GM18511 (cell line): ENCODE measurements around the gene SYT17.

Experiments
- ATAC-seq: cut with Tn5 transposase; IDR thresholded peaks from one replicate; pipeline ENCODE4 v1.9.1; 2021; ENCODE audit warnings: mild to moderate bottlenecking, moderate library complexity; ENCODE audit not compliant: unreplicated experiment

Gene SYT17

GRCh38 chr16:19138601-19139000, 29.4 kb upstream of the SYT17 start:
- ATAC-seq, result no peak

- no peak for ATAC-seq
Measured at GRCh38 chr16:19139436-19140091, 28.5 kb upstream of the SYT17 start.

- no peak for ATAC-seq
Measured at GRCh38 chr16:19140396-19140795, 27.6 kb upstream of the SYT17 start.

GRCh38 chr16:19142939-19143598, 25.0 kb upstream of the SYT17 start:
- ATAC-seq, result no peak

- ATAC-seq, result no peak
Measured at GRCh38 chr16:19143599-19143956, 24.5 kb upstream of the SYT17 start.

- ATAC-seq, result no peak
Measured at GRCh38 chr16:19145010-19145409, 23.0 kb upstream of the SYT17 start.

GRCh38 chr16:19147126-19147525, 20.9 kb upstream of the SYT17 start:
- ATAC-seq, result no peak

GRCh38 chr16:19147627-19148026, 20.4 kb upstream of the SYT17 start:
- ATAC-seq, result no peak

- ATAC-seq, result no peak
Measured at GRCh38 chr16:19148189-19148588, 19.9 kb upstream of the SYT17 start.

GRCh38 chr16:19151310-19151709, 16.7 kb upstream of the SYT17 start:
- ATAC-seq, result no peak

GRCh38 chr16:19152042-19152441, 16.0 kb upstream of the SYT17 start:
- ATAC-seq, result no peak

- ATAC-seq, result no peak
Measured at GRCh38 chr16:19153876-19154275, 14.2 kb upstream of the SYT17 start.

GRCh38 chr16:19162085-19162484, 6.0 kb upstream of the SYT17 start:
- ATAC-seq, result no peak

- ATAC-seq, result no peak
Measured at GRCh38 chr16:19163215-19163614, 4.8 kb upstream of the SYT17 start.

GRCh38 chr16:19164285-19164684, 3.8 kb upstream of the SYT17 start:
- ATAC-seq, result no peak

GRCh38 chr16:19165101-19165500, 2.9 kb upstream of the SYT17 start:
- no peak for ATAC-seq

GRCh38 chr16:19166500-19166899, 1.5 kb upstream of the SYT17 start:
- ATAC-seq, result no peak

GRCh38 chr16:19168371-19169081, 486 bp downstream of the SYT17 start:
- no peak for ATAC-seq

GRCh38 chr16:19169082-19169639, 1.1 kb downstream of the SYT17 start:
- no peak for ATAC-seq

GRCh38 chr16:19170043-19170655, 2.1 kb downstream of the SYT17 start:
- ATAC-seq, result no peak

- ATAC-seq, result no peak
Measured at GRCh38 chr16:19172098-19172780, 4.2 kb downstream of the SYT17 start.
